Tibial artery (tissue), 4 donors: ENCODE results near the gene CDHR1.
A peak's percentile ranks its signal among the peaks of the same experiment; 100 is the strongest.

Experiments
- DNase-seq, 2 donors: peaks; one replicate each; pipeline ENCODE4 v3.0.0-alpha.2; 2019
- H3K27ac ChIP-seq, 2 donors: fragments of 200-600 bp; sonication (generic) in 1 of 2; 1 replicate in 1 of 2; 2 replicates in 1 of 2; pipeline ENCODE4 v1.5.1; 2018 to 2019; ENCODE audit warnings: mild to moderate bottlenecking in 1 of 2
- H3K27me3 ChIP-seq, 2 donors: fragments of 200-600 bp; sonication (generic) in 1 of 2; one replicate each; pipeline versions ENCODE4 v1.5.1 to v1.6.0; 2016 to 2019
- H3K36me3 ChIP-seq, 3 donors: fragments of 200-600 bp; sonication (generic) in 2 of 3; one replicate each; pipeline ENCODE4 v1.5.1; 2016 to 2019; ENCODE audit warnings: mild to moderate bottlenecking in 2 of 3
- H3K4me1 ChIP-seq, 4 donors: fragments of 200-600 bp; sonication (generic) in 2 of 4; 1 replicate in 3 of 4; 2 replicates in 1 of 4; pipeline ENCODE4 v1.5.1; 2016 to 2019
- H3K4me3 ChIP-seq, 2 donors: fragments of 200-600 bp; sonication (generic) in 1 of 2; 1 replicate in 1 of 2; 2 replicates in 1 of 2; pipeline ENCODE4 v1.5.1; 2018 to 2019; ENCODE audit warnings: mild to moderate bottlenecking in 2 of 2
- H3K9me3 ChIP-seq, 3 donors: fragments of 200-600 bp; sonication (generic) in 1 of 3; one replicate each; pipeline ENCODE4 v1.5.1; 2016 to 2019
- intact Hi-C: fragments of 100-400 bp; cut with DNase I; formaldehyde crosslinking; loops from one replicate; pipeline ENCODE4 v1.15.0; 2023; ENCODE audit warnings: low total_unique reads
- TF ChIP-seq, protein P1 (sequence below), 2 experiments: fragments of 200-600 bp in 1 of 2; fragments of 450-650 bp in 1 of 2; IDR thresholded peaks; one replicate each; pipeline ENCODE4 v1.5.1; 2017 to 2019; ENCODE audit warnings: antibody characterized with exemption in 2 of 2, mild to moderate bottlenecking in 1 of 2, moderate library complexity in 1 of 2

Gene CDHR1

DNA sequence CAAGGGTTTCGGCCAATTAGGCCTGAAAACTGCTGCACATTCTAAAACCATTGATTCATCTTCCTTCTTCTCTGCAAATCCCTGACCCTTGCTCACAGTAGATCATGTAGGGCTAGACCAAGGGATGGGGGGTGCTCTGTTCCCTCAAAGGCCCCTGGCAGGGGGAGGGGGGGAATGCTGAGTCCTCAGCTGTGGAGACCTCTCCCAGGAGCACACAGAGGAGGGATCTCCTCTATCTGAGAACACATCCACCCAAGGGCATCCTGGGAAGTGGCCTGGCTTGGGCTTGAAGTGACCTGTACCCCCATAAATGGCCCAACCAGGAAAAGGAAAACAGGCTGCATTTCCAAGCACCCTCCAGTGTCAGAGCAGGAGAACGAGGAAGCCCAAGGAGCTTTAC is 1.0 kb upstream of the CDHR1 start:
- Histone ChIP-seq H3K4me3 (no peak overlapping the region), H3K27me3 (peaks cover 0 to 58% of the 10 kb centered on the region in 2 donors), H3K36me3 (no peaks in the 10 kb centered on the region), H3K27ac (no peak overlapping the region), H3K9me3 (no peaks in the 10 kb centered on the region), H3K4me1 (peaks cover 0 to 17% (median 12%) of the 10 kb centered on the region in 4 donors)
- intact Hi-C loops, result no loop called here
- no peak for DNase-seq
- TF ChIP-seq, protein P1, sequence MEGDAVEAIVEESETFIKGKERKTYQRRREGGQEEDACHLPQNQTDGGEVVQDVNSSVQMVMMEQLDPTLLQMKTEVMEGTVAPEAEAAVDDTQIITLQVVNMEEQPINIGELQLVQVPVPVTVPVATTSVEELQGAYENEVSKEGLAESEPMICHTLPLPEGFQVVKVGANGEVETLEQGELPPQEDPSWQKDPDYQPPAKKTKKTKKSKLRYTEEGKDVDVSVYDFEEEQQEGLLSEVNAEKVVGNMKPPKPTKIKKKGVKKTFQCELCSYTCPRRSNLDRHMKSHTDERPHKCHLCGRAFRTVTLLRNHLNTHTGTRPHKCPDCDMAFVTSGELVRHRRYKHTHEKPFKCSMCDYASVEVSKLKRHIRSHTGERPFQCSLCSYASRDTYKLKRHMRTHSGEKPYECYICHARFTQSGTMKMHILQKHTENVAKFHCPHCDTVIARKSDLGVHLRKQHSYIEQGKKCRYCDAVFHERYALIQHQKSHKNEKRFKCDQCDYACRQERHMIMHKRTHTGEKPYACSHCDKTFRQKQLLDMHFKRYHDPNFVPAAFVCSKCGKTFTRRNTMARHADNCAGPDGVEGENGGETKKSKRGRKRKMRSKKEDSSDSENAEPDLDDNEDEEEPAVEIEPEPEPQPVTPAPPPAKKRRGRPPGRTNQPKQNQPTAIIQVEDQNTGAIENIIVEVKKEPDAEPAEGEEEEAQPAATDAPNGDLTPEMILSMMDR (IDR thresholded peaks at IDR 0.05), result no peak

DNA sequence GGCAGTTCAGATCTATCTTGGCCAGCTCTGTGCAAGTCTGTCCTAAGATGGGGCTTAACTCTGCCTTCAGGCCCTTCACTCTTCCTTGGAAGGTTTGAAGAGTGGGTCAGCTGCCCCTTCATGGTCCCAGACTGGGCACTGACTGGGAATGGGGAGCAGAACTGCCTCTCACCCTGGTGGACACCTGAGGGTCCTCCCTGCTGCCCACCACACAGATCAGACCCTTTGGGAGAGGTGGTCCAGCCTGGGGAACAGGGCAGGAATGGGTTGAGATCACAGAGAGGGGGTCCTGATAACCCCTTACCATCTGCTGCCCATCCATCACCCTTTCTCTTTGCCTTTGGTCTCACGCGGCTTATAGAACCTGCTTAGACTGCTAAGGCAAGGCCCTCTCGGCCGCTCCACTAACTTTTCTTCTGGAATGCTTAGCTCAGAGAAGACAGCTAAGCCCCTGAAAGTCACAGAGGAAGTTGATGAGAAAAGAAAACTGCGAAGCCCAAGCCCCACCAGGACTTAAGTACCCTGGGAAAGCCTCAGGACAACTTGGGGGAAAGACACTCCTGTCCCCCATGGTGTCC is 402 bp upstream of the CDHR1 start:
- peak overlapping the region; percentile 38 to 57 for H3K4me3 ChIP-seq
- no peaks in the 10 kb centered on the region for H3K36me3 ChIP-seq
- H3K27ac ChIP-seq, result no peak overlapping the region
- intact Hi-C loops, result no loop called here
- peaks cover 0 to 57% of the 10 kb centered on the region in 2 donors for H3K27me3 ChIP-seq
- DNase-seq, result no peak
- peaks cover 0 to 17% (median 12%) of the 10 kb centered on the region in 4 donors for H3K4me1 ChIP-seq
- TF ChIP-seq, protein P1 (IDR thresholded peaks at IDR 0.05), result no peak
- H3K9me3 ChIP-seq, result no peaks in the 10 kb centered on the region

DNA sequence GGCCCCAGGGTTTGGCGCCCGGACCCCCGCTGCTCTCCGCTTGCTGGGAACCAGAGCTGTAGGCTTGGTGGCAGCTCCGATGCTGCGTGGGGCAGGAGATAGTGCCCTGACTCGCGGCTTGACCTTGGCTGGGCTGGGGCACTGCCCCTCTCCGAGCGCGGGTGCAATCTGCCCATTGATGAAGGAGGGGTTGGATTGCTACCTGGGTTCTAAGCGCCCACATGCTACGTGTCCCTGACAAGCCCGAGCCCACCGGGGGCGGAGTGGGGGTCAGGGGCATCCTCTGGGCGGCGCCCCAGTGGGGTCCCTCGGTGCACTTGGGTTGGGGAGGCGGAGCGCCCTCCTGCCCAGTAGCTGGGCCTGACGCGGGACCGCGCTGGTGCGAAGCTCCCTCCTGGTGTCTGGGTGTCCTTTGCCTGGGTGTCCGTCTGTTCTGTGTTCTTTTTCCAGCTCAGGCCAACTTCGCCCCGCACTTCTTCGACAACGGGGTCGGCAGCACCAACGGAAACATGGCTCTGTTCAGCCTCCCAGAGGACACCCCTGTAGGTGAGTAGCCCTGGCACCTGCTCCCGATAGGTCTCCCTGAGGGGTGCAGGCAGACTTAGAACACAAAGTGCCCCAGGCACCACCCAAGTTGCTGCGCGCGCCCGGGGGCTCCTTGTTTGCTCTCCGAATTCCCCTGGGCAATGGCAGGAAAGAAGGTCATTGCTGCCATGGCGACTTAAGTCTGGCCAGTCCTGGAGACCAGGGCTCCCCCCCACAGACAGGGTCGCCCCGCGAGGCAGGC is 900 bp downstream of the CDHR1 start:
- TF ChIP-seq, protein P1 (IDR thresholded peaks at IDR 0.05), result no peak
- intact Hi-C loops, result no loop called here
- Histone ChIP-seq H3K27me3 (peaks cover 0 to 53% of the 10 kb centered on the region in 2 donors), H3K36me3 (no peaks in the 10 kb centered on the region), H3K27ac (no peak overlapping the region), H3K9me3 (no peaks in the 10 kb centered on the region), H3K4me3 (peak overlapping the region; percentile 38 to 57), H3K4me1 (peaks cover 0 to 17% (median 12%) of the 10 kb centered on the region in 4 donors)
- no peak for DNase-seq

DNA sequence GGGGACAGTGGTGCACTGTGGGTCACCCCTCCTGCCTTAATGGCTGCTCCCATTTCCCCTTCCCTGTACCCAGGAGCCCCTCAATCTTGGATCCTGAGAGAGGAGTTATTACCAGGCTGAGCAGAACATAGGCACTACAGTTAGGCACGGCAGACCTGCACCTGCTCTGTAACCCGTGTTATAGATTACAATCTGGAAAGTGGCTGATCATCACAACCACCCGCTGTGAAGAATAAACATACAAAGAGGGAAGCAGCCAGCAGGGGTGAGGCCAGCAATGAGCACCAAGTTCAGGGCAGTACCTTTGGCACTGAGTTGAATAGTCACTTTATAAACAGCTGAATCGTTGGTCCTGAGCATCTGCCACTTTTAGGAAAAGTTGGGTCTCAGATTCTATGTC is 1.7 kb downstream of the CDHR1 start:
- peaks cover 0 to 49% of the 10 kb centered on the region in 2 donors for H3K27me3 ChIP-seq
- no peak overlapping the region for H3K27ac ChIP-seq
- no peak for DNase-seq
- intact Hi-C loops, result no loop called here
- no peaks in the 10 kb centered on the region for H3K36me3 ChIP-seq
- TF ChIP-seq, protein P1 (IDR thresholded peaks at IDR 0.05), result no peak
- H3K4me1 ChIP-seq, result peaks cover 0 to 17% (median 12%) of the 10 kb centered on the region in 4 donors
- H3K9me3 ChIP-seq, result no peaks in the 10 kb centered on the region
- no peak overlapping the region for H3K4me3 ChIP-seq

DNA sequence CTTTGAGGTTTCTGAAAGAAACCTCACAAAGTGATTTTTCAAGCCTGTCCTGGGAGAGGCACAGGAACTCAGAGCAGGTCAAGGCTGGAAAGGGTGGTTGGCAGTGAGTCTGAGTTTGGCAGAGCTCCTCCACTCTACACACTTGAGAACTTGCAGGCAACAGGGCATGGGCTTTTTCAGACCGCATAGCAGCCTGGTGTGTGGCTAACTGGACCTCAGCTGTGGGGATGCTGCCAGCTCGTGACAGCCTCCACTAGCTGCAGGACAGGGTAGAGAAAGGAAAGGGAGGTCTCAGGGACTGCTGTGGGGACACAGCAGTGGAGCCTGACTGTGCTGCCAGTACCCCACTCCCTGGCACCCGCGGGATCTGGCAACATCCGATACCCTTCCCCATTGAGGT is 2.6 kb downstream of the CDHR1 start:
- H3K4me3 ChIP-seq, result no peak overlapping the region
- H3K27me3 ChIP-seq, result peaks cover 0 to 56% of the 10 kb centered on the region in 2 donors
- H3K9me3 ChIP-seq, result no peaks in the 10 kb centered on the region
- H3K27ac ChIP-seq, result no peak overlapping the region
- peaks cover 0 to 17% (median 12%) of the 10 kb centered on the region in 4 donors for H3K4me1 ChIP-seq
- TF ChIP-seq, protein P1 (IDR thresholded peaks at IDR 0.05), result no peak
- H3K36me3 ChIP-seq, result no peaks in the 10 kb centered on the region
- no peak for DNase-seq
- intact Hi-C loops, result no loop called here
